Measurements from ENCODE around the gene DNAI2.
"Not testable (repeated sequence)": the region's sequence is repeated elsewhere in the genome, so short reads cannot be mapped to it uniquely, and the experiment has no call there.

DNAI2 gene

DNA sequence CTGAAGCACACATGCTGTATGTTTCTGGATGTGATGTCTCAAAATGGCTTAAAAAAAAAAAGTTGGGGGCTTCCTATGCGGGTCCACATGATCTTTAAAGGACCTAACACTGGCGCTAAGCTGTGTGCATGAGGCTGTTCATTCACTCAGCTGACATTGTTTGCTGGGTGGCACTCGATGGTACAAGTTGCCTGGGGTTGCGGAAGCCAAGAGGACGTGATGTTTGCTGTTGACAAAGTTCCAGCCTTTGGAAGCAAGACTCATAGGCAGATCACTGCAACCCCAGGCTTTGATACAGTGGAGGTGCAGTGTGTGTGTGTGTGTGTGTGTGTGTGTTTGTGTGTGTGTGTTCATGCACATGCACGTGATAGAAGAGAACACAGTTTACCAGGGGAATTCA lies 29.5 kb upstream of the DNAI2 start:
- no peak for DNase-seq (ENCODE audit: low spot score)

DNA sequence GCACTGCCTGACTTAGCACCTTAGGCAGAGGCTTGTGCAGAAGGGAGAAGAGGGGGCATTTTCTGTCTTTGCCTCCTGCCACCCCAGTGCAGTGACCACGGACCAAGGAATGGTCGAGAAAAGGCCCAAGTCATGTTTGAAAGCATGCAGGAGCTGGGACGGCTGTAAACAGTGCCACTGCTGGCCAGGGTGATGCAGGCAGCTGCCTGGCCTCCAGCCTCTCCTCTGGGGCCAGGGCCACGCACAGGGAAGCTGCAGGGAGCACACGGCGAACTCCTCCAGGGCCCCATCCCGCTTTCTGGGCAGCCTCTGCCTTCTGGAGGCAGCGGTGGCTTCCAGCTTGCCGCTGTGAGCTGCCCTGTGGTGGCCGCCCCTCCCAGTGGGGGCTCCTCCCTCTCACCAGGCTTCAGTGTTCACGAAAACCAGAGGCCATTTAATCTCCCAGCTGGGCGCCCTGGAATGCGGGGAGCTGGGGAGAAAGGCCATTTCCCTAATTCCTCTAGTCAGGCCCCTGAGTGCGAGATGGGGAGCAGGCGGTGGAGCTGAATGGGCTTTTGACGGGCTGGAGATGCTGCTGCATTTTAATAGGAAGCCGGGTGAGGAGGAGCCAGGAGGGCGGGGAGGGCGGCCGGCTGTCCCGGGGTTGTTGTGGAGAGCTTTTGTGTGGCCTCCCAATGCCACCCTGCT lies 28.7 kb upstream of the DNAI2 start:
- no peak for DNase-seq (ENCODE audit: low spot score)

- DNase-seq (ENCODE audit: low spot score): no peak
These were observed 28.2 kb upstream of the DNAI2 start for GRCh38 chr17:74245871-74246270.

- no peak for DNase-seq (ENCODE audit: low spot score)
These were observed 24.3 kb upstream of the DNAI2 start for GRCh38 chr17:74249590-74250270.

GRCh38 chr17:74250324-74250995 lies 23.6 kb upstream of the DNAI2 start:
- DNase-seq (ENCODE audit: low spot score): no peak

GRCh38 chr17:74251051-74251450 lies 23.0 kb upstream of the DNAI2 start:
- no peak for DNase-seq (ENCODE audit: low spot score)

GRCh38 chr17:74251569-74251968 lies 22.5 kb upstream of the DNAI2 start:
- DNase-seq (ENCODE audit: low spot score): no peak

GRCh38 chr17:74252211-74252610 lies 21.8 kb upstream of the DNAI2 start:
- DNase-seq (ENCODE audit: low spot score): no peak

DNA sequence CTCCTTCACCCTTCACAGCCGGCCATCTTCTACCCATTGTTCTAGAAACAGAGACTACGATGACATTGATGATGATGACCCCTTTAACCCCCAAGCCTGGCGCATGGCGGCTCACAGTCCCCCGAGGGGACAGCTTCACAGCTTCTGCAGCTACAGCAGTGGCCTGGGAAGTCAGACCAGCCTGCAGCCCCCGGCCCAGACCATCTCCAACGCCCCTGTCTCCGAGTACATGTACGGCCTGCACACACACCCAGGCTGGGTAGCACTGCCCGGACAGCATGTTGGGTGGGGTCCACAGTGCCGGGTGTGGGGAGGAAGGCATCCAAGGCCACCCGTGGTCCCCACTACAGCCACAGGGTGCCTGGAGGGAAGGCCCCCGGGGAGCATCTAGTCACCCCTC lies 21.0 kb upstream of the DNAI2 start:
- DNase-seq (ENCODE audit: low spot score): no peak

GRCh38 chr17:74257311-74257710 lies 16.7 kb upstream of the DNAI2 start:
- DNase-seq (ENCODE audit: low spot score): no peak

- no peak for DNase-seq (ENCODE audit: low spot score)
These were observed 14.1 kb upstream of the DNAI2 start for GRCh38 chr17:74259667-74260524.

GRCh38 chr17:74260525-74260850 lies 13.5 kb upstream of the DNAI2 start:
- DNase-seq (ENCODE audit: low spot score): no peak

GRCh38 chr17:74262601-74263000 lies 11.4 kb upstream of the DNAI2 start:
- no peak for DNase-seq (ENCODE audit: low spot score)

GRCh38 chr17:74267054-74267453 lies 7.0 kb upstream of the DNAI2 start:
- not testable (repeated sequence) for DNase-seq (ENCODE audit: low spot score)

DNA sequence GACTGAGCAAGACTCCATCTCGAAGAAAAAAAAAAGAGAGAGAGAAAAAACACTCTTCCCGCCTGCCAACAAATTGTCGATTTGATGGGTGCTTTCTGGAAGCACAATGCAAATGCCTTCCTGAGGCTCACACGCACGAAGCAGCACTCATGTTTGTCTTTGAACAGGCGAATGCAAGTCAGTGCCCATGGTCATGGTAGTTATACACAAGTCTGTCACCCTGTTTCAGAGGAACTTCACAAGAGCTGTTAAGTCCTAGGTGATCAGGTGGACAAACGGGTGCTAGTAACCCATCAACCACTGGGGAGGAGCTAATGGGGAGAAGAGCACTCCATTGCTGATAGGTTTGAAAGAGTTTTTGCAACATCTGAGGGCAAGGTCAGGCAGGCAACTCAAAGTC lies 6.5 kb upstream of the DNAI2 start:
- DNase-seq (ENCODE audit: low spot score): no peak

DNA sequence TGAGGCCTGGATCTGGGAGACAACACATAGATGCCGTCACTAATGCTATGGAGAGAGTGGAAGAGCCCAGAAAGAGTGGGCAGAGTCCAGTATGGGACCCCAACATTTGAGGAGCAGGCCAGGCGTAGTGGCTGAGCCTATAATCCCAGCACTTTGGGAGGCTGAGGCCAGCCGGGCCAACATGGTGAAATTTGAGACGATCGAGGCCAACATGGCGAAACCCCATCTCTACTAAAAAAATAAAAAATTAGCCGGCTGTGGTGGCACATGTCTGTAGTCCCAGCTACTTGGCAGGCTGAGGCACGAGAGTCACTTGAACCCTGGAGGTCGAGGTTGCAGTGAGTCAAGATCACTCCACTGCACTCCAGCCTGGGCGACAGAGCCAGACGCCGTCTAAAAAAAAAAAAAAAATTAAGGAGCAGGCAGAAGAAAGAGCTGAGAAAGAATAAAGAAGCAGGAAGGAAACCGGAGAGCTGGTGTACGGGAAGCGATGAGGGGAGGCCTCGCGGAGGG lies 6.0 kb upstream of the DNAI2 start:
- DNase-seq (ENCODE audit: low spot score): no peak

- DNase-seq (ENCODE audit: low spot score): no peak
These were observed 5.5 kb upstream of the DNAI2 start for GRCh38 chr17:74268558-74268957.

GRCh38 chr17:74270333-74270732 lies 3.7 kb upstream of the DNAI2 start:
- DNase-seq (ENCODE audit: low spot score): no peak

DNA sequence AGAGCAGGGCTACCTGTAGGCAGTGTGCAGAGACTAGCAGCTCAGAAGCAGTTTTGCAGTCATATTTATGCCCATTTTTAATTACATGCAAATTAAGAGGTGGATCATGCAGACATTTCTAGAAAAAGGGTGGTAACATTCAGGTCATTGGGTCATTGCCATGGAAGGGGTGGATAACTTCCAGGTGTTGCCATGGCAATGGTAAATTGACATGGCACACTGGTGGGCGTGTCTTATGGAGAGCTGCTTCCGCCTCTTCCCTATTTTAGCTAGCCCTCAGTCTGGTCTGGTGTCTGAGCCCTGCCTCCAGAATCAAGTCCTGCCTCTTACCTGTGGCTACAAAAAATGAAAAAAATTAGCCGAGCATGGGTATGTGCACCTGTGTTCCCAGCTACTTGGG lies 2.8 kb upstream of the DNAI2 start:
- no peak for DNase-seq (ENCODE audit: low spot score)

DNA sequence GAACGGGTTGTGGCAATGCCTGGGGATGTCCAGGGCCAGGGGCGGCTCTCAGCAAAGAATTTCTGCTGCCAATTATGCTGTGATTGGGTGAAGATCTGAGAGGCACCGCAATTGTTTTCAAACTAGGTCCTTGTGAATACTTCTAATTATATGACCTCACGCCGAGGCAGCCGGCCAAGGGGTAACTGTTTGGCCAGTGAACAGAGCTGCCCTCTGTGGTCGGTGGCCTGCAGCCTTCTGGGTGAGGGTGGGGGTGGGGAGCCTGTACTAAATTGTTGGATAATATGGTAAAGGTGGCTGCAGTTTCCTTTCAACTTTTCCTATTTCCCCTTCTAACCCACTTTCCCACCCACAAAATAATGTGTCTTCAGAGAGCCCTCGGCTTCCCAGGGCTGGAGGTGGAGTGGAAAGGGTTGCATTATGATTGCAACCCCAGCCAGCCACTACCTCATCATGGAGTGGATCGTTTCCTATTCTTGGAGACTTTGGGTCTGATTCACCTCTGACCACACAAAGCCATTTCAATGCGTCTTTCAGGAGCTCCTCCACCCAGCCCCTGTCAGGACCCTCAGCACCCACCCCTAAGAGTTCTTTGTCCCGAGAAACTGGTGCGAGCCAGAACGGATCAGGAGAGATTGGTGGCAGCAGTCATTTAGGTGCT lies 2.0 kb upstream of the DNAI2 start:
- DNase-seq (ENCODE audit: low spot score): no peak

DNA sequence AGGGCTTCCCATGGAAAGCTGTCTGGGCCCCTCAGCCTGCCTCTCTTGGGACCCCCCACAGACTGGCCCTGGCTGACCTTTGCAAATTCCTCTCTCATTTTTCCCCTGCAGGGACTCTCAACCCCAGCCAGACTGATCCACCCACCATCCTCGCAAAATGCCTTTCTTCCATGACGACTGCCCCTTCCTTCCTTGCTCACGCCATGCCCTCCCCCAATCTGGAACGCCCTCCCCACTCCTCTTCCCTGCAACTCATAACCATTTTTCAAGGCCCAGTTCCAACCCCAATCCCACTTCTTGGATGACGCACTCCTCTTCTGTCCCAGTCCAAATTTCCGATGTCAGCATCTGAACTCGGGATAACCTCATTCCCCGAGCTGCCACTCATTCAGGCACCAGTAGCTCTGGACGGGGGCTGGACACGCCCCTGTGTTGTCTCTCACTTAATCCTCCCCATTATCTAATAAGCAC lies 1.3 kb upstream of the DNAI2 start:
- no peak for DNase-seq (ENCODE audit: low spot score)

Measured in kidney capillary endothelial cell (primary cell).